Measurements from ENCODE around the gene DLG4. TPM values are rescaled to one million over a fixed set of nuclear protein-coding genes. Genes with fewer than 3 reads are reported as not detected.
A peak's percentile ranks its signal among the peaks of the same experiment; 100 is the strongest.

Gene DLG4
- total RNA-seq, 2 experiments from 2014 or later, result 9.4 to 9.5 TPM

DNA sequence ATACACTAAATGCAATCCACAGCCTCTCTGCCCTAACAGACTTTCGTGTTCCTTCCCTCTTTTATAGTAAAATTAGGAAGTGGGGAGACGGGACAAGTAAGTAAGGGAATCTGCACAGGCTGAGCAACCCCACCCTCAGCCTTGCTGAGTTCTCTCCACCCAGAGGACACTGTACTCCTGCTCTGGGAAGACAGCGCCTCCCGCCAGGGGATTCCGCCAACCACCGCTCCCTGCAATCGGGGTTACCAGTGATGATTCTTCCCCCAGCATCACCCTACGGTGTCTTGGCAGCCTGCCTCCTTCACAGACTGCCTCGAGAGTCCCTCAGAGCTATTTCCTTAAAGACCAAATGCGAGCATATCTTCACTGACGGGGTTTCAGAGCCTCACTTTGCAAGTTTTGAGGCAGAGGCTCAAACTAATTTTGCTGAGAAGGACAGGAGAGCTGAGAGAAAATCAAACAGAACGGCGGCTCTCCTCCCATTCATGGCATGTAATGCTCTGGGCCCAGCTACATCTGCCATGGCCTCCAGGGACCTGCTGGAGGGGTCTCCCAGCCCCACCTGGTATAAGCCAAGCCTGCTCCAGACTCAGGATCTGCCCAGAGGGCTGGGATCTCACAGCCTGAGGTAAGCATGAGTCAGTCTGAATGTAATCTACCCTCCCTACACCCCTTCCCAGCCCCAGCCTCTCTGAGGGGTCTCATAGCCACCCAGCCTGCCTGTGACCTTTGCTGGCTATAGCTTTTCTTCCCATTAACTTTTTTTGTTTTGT is 82.3 kb downstream of the DLG4 start:
- Mint-ChIP-seq H3K27ac (no peak overlapping the region), H3K4me1 (peaks cover 14% of the 10 kb centered on the region), H3K4me3 (no peak overlapping the region), H3K36me3 (ENCODE audit: low read depth) (no peaks in the 10 kb centered on the region), H3K9me3 (no peaks in the 10 kb centered on the region), H3K27me3 (peaks cover 9% of the 10 kb centered on the region)
- CTCF ChIA-PET, result interaction anchor here (1.0 to 1.8 kb wide), 7 partner anchors 9 to 92 kb away, joined by 4 to 15 read pairs (median 5); partner anchors contain the start of genes ASGR2 and SLC16A11
- DNase-seq, result no peak
- POLR2A ChIA-PET, result no interaction called here

Small RNAs within 50 kb of the gene (microRNA-seq; reads per million reads assigned to microRNA genes)
- gene MIR324 (ENCODE audit: borderline microRNAs expressed, borderline replicate concordance), result 1,458 reads per million, percentile 89 among the genes with 10 or more reads in this experiment

Other genes with a start within 250 kb of the DLG4 start
- not detected for gene ALOX12, start 223.8 kb downstream of the DLG4 start, total RNA-seq
- 100 to 1,000 TPM; 134 to 170 TPM for gene RNASEK, start 207.2 kb downstream of the DLG4 start, total RNA-seq
- gene BCL6B, start 196.8 kb downstream of the DLG4 start, total RNA-seq, result under 1 TPM; 0.40 TPM
- gene SLC16A13, start 183.8 kb downstream of the DLG4 start, total RNA-seq, result 10 to 100 TPM; 18.0 to 19.1 TPM
- not detected for gene SLC16A11, start 175.7 kb downstream of the DLG4 start, total RNA-seq
- not detected for gene CLEC10A, start 139.6 kb downstream of the DLG4 start, total RNA-seq
- gene ASGR2, start 105.0 kb downstream of the DLG4 start, total RNA-seq, result not detected
- under 1 TPM; 0.29 to 0.62 TPM for gene ASGR1, start 40.5 kb downstream of the DLG4 start, total RNA-seq
- gene ACADVL, start 102 bp upstream of the DLG4 start, total RNA-seq, result 100 to 1,000 TPM; 338 to 370 TPM
- gene DVL2, start 14.7 kb upstream of the DLG4 start, total RNA-seq, result 10 to 100 TPM; 53.2 TPM
- 10 to 100 TPM; 55.9 to 59.2 TPM for gene PHF23, start 19.6 kb upstream of the DLG4 start, total RNA-seq
- 100 to 1,000 TPM; 256 to 279 TPM for gene GABARAP, start 22.6 kb upstream of the DLG4 start, total RNA-seq
- 100 to 1,000 TPM; 168 to 183 TPM for gene CTDNEP1, start 31.9 kb upstream of the DLG4 start, total RNA-seq
- gene ELP5, start 32.4 kb upstream of the DLG4 start, total RNA-seq, result 10 to 100 TPM; 41.7 to 42.4 TPM
- gene CLDN7, start 42.6 kb upstream of the DLG4 start, total RNA-seq, result under 1 TPM in 1 of 2 experiments, not detected in 1; 0.29 TPM
- not detected for gene SLC2A4, start 61.9 kb upstream of the DLG4 start, total RNA-seq
- gene YBX2, start 74.8 kb upstream of the DLG4 start, total RNA-seq, result under 1 TPM; 0.55 to 0.83 TPM
- 100 to 1,000 TPM; 470 to 502 TPM for gene EIF5A, start 87.8 kb upstream of the DLG4 start, total RNA-seq
- 100 to 1,000 TPM in 1 of 2 experiments, 10 to 100 TPM in 1; 85.9 to 105 TPM for gene GPS2, start 95.5 kb upstream of the DLG4 start, total RNA-seq
- 10 to 100 TPM; 34.7 to 38.1 TPM for gene NEURL4, start 109.5 kb upstream of the DLG4 start, total RNA-seq
- 100 to 1,000 TPM; 727 to 775 TPM for gene ACAP1, start 116.7 kb upstream of the DLG4 start, total RNA-seq
- gene KCTD11, start 132.3 kb upstream of the DLG4 start, total RNA-seq, result 10 to 100 TPM; 11.2 to 12.5 TPM
- gene TMEM95, start 135.3 kb upstream of the DLG4 start, total RNA-seq, result under 1 TPM in 1 of 2 experiments, not detected in 1; 0.23 TPM
- gene TNK1, start 161.3 kb upstream of the DLG4 start, total RNA-seq, result 1 to 10 TPM; 1.5 to 2.1 TPM
- 100 to 1,000 TPM; 151 to 161 TPM for gene PLSCR3, start 174.7 kb upstream of the DLG4 start, total RNA-seq
- 10 to 100 TPM; 47.2 to 48.3 TPM for gene TMEM256, start 184.3 kb upstream of the DLG4 start, total RNA-seq
- gene NLGN2, start 188.0 kb upstream of the DLG4 start, total RNA-seq, result 1 to 10 TPM in 1 of 2 experiments, under 1 TPM in 1; 0.89 to 1.4 TPM
- gene SPEM1, start 200.5 kb upstream of the DLG4 start, total RNA-seq, result not detected
- not detected for gene SPEM2, start 205.8 kb upstream of the DLG4 start, total RNA-seq
- not detected for gene SPEM3, start 209.0 kb upstream of the DLG4 start, total RNA-seq
- 10 to 100 TPM; 16.7 to 18.1 TPM for gene TMEM102, start 215.6 kb upstream of the DLG4 start, total RNA-seq
- gene FGF11, start 219.7 kb upstream of the DLG4 start, total RNA-seq, result 1 to 10 TPM; 6.8 to 9.4 TPM
- gene CHRNB1, start 225.2 kb upstream of the DLG4 start, total RNA-seq, result 10 to 100 TPM; 18.8 to 19.2 TPM

All from activated CD4-positive, alpha-beta T cell treated with anti-CD3 and anti-CD28 coated beads, Interleukin-2, amount 10 ng/mL, durations not matched to agents 7 days and 5 days (primary cell).